SK-N-SH (cell line): Measurements from ENCODE around the gene SLC9A8. TPM values are rescaled to one million over a fixed set of nuclear protein-coding genes. Genes with fewer than 3 reads are reported as not detected.
A peak's percentile ranks its signal among the peaks of the same experiment; 100 is the strongest.

Experiments
- CTCF ChIA-PET: fragments of 300-600, 350-600 bp; formaldehyde crosslinking; extraction: SDS; loops from one replicate; lab custom pipeline; 2021; lab: Yijun Ruan, JAX
- POLR2A ChIA-PET: fragments of 350-600 bp; sonication (Branson Sonifier 250); formaldehyde crosslinking; extraction: SDS; loops from one replicate; lab custom pipeline; 2020; ENCODE audit warnings: antibody characterized with exemption, inconsistent platforms; lab: Yijun Ruan, JAX
- DNase-seq: peaks from one replicate; pipeline ENCODE4 v3.0.0; 2012
- H2AFZ ChIP-seq: fragments of 200-600 bp; sonication (generic); 2 replicates; pipeline ENCODE4 v1.8.1; 2016; ENCODE audit warnings: antibody characterized with exemption, mild to moderate bottlenecking, low read depth
- H3F3A ChIP-seq: fragments of 200-600 bp; sonication (generic); replicated peaks from 2 replicates; pipeline ENCODE3; 2016; ENCODE audit warnings: antibody characterized with exemption, mild to moderate bottlenecking; ENCODE audit not compliant: insufficient read depth
- H3K27ac ChIP-seq, 2 experiments: fragments of 200-500 bp in 1 of 2; fragments of 200-600 bp in 1 of 2; sonication (Bioruptor generic) in 1 of 2; sonication (generic), shearing (Covaris generic) in 1 of 2; 2 replicates each; pipeline versions ENCODE4 v1.5.1 to v1.6.1; 2014 to 2016; ENCODE audit warnings: low read depth in 2 of 2, inconsistent platforms in 1 of 2, low read length in 1 of 2, mild to moderate bottlenecking in 1 of 2, mixed read lengths in 1 of 2
- H3K27me3 ChIP-seq: fragments of 200-600 bp; sonication (generic), shearing (Covaris generic); 2 replicates; pipeline ENCODE4 v1.6.1; 2016; ENCODE audit warnings: mixed run types; ENCODE audit not compliant: insufficient read depth
- H3K36me3 ChIP-seq, 2 experiments: fragments of 200-500 bp in 1 of 2; fragments of 200-600 bp in 1 of 2; sonication (Bioruptor generic) in 1 of 2; sonication (generic) in 1 of 2; replicated peaks in 1 of 2; 2 replicates each; pipeline versions ENCODE3 to v1.5.1; 2014 to 2016; ENCODE audit warnings: low read length in 1 of 2, mild to moderate bottlenecking in 1 of 2; ENCODE audit not compliant: insufficient read depth in 2 of 2, control insufficient read depth in 1 of 2
- H3K4me1 ChIP-seq, 2 experiments: fragments of 200-500 bp in 1 of 2; fragments of 200-600 bp in 1 of 2; sonication (Bioruptor generic) in 1 of 2; sonication (generic), shearing (Covaris generic) in 1 of 2; 2 replicates each; pipeline versions ENCODE4 v1.5.1 to v1.6.1; 2014 to 2016; ENCODE audit warnings: low read depth in 1 of 2, low read length in 1 of 2, mixed run types in 1 of 2; ENCODE audit not compliant: insufficient read depth in 2 of 2, control insufficient read depth in 1 of 2
- H3K4me2 ChIP-seq: fragments of 200-600 bp; sonication (generic), shearing (Covaris generic); 2 replicates; pipeline ENCODE4 v1.6.1; 2017; ENCODE audit warnings: mixed run types
- H3K4me3 ChIP-seq, 2 experiments: fragments of 200-500 bp in 1 of 2; fragments of 200-600 bp in 1 of 2; sonication (Bioruptor generic) in 1 of 2; sonication (generic), shearing (Covaris generic) in 1 of 2; 2 replicates each; pipeline versions ENCODE4 v1.5.1 to v1.8.1; 2014 to 2016; ENCODE audit warnings: low read depth in 2 of 2, inconsistent platforms in 1 of 2, low read length in 1 of 2, mild to moderate bottlenecking in 1 of 2, mixed read lengths in 1 of 2, moderate library complexity in 1 of 2
- H3K79me2 ChIP-seq: fragments of 200-600 bp; sonication (generic); 2 replicates; pipeline ENCODE4 v1.8.1; 2017; ENCODE audit warnings: mild to moderate bottlenecking; ENCODE audit not compliant: insufficient read depth
- H3K9ac ChIP-seq: fragments of 200-600 bp; sonication (generic); 2 replicates; pipeline ENCODE4 v1.6.1; 2017; ENCODE audit warnings: mixed run types
- H3K9me2 ChIP-seq: fragments of 200-600 bp; sonication (generic); 2 replicates; pipeline ENCODE4 v1.6.1; 2017; ENCODE audit warnings: mixed run types
- H3K9me3 ChIP-seq: fragments of 200-600 bp; sonication (generic); 2 replicates; pipeline ENCODE4 v1.6.1; 2017; ENCODE audit warnings: mixed run types, mild to moderate bottlenecking, moderate library complexity
- H4K20me1 ChIP-seq: fragments of 200-600 bp; sonication (generic); 2 replicates; pipeline ENCODE4 v1.6.1; 2017; ENCODE audit warnings: mild to moderate bottlenecking, mixed run types; ENCODE audit not compliant: insufficient read depth
- CHD2 ChIP-seq: fragments of 150-350 bp; IDR thresholded peaks from 2 replicates; pipeline ENCODE4 v1.6.1; 2018; ENCODE audit warnings: low read length; ENCODE audit not compliant: partially characterized antibody
- CTCF ChIP-seq: fragments of 200-600 bp; sonication (generic); IDR thresholded peaks from 2 replicates; pipeline ENCODE4 v1.6.1; 2017; ENCODE audit warnings: antibody characterized with exemption, mild to moderate bottlenecking, moderate library complexity
- ELF1 ChIP-seq: IDR thresholded peaks from 2 replicates; pipeline ENCODE4 v1.4.0; 2012
- EZH2phosphoT487 ChIP-seq: fragments of 200-600 bp; sonication (generic); IDR thresholded peaks from 2 replicates; pipeline ENCODE4 v1.6.1; 2017; ENCODE audit warnings: low read depth, mixed run types, mild to moderate bottlenecking, antibody characterized with exemption, moderate library complexity, borderline replicate concordance
- RAD21 ChIP-seq: IDR thresholded peaks from 2 replicates; pipeline ENCODE4 v1.6.1; 2012; ENCODE audit warnings: mild to moderate bottlenecking, low read length
- SMC3 ChIP-seq: IDR thresholded peaks from 2 replicates; pipeline ENCODE4 v1.6.1; 2012; ENCODE audit warnings: low read depth, low read length, improper control_type of control experiment
- ZBTB33 ChIP-seq: IDR thresholded peaks from 2 replicates; pipeline ENCODE4 v1.4.0; 2012; ENCODE audit warnings: low read depth, borderline replicate concordance
- WGBS: methylation state at CpG from one replicate; pipeline ENCODE4 v1.1.6; 2017; ENCODE audit warnings: low lambda C conversion rate; 5-methylcytosine and 5-hydroxymethylcytosine counted together
- polyA plus RNA-seq, 3 experiments: library from polyadenylated mRNA; depleted of rRNA; stranded (reverse); fragments of >200 nt; gene quantifications; 2 replicates each; pipeline ENCODE4 v1.2.3, GENCODE V29; 2012

The SLC9A8 gene
- polyA plus RNA-seq, 1 of the 3 experiments (the other 2 are of a cell fraction), result 3.4 TPM

DNA sequence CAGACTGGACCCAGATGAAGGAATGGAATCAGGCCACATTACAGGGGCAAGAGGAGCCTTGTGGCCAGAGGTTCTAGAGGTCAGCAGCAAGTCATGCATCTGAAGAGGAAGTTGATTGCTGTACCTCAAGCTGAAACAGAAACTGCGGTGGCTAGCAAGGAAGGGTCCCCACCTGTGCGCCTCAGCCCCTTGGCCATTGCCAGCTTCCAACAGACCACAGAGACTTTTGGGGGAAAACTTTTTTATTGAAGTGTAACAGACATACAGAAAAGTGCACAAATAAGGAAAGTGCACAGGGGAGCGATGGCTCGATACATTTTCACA, 26.8 kb upstream of the SLC9A8 start (continued):
- no peak for TF ChIP-seq ZBTB33
- TF ChIP-seq ELF1, result no peak

- ChIA-PET CTCF (interaction anchor here (1.0 to 1.8 kb wide), 3 partner anchors 10 to 245 kb away, joined by 4 to 7 read pairs (median 4); no protein-coding TSS in a partner anchor), POLR2A (no interaction called here)
- H3F3A ChIP-seq, result no peaks in the 10 kb centered on the region
Measured at GRCh38 chr20:49786196-49786595, 26.4 kb upstream of the SLC9A8 start.

GRCh38 chr20:49786668-49787370, 25.8 kb upstream of the SLC9A8 start:
- Histone ChIP-seq H4K20me1 (no peaks in the 10 kb centered on the region), H3K36me3 (no peaks in the 10 kb centered on the region), H3K9me3 (no peaks in the 10 kb centered on the region), H3K4me1 (no peaks in the 10 kb centered on the region), H3F3A (no peaks in the 10 kb centered on the region), H3K9me2 (no peaks in the 10 kb centered on the region), H3K4me3 (no peak overlapping the region), H2AFZ (no peak overlapping the region), H3K27ac (no peak overlapping the region), H3K27me3 (no peaks in the 10 kb centered on the region), H3K4me2 (no peak overlapping the region), H3K79me2 (no peaks in the 10 kb centered on the region), H3K9ac (no peak overlapping the region)
- TF ChIP-seq EZH2phosphoT487 (no peak), RAD21 (peak; percentile 34; the same call in 1 of the 2 replicates), CTCF (peak; percentile 41), SMC3 (0 out of 2 replicates have a peak, but pooled peaks have one; percentile 15)
- no peak for DNase-seq
- ChIA-PET CTCF (interaction anchor here (1.0 to 1.7 kb wide), 2 partner anchors 10 to 245 kb away, joined by 4 read pairs; no protein-coding TSS in a partner anchor), POLR2A (no interaction called here)
- WGBS, result 67% methylated on average over 7 of the region's 7 CpGs

More at GRCh38 chr20:49786196-49786595, 26.4 kb upstream of the SLC9A8 start:
- no peak overlapping the region for H2AFZ ChIP-seq
- H3K27me3 ChIP-seq, result no peaks in the 10 kb centered on the region
- no peaks in the 10 kb centered on the region for H3K36me3 ChIP-seq
- no peaks in the 10 kb centered on the region for H3K79me2 ChIP-seq
- no peaks in the 10 kb centered on the region for H3K4me1 ChIP-seq
- 84% methylated on average over 11 of the region's 11 CpGs for WGBS
- no peaks in the 10 kb centered on the region for H3K9me3 ChIP-seq
- no peak overlapping the region for H3K4me3 ChIP-seq
- no peak overlapping the region for H3K27ac ChIP-seq
- TF ChIP-seq ELF1 (no peak), CHD2 (no peak)
- H3K9me2 ChIP-seq, result no peaks in the 10 kb centered on the region
- H3K4me2 ChIP-seq, result no peak overlapping the region
- H3K9ac ChIP-seq, result no peak overlapping the region
- no peaks in the 10 kb centered on the region for H4K20me1 ChIP-seq
- no peak for DNase-seq
